ENCODE data around the gene GSX2.

The GSX2 gene

DNA sequence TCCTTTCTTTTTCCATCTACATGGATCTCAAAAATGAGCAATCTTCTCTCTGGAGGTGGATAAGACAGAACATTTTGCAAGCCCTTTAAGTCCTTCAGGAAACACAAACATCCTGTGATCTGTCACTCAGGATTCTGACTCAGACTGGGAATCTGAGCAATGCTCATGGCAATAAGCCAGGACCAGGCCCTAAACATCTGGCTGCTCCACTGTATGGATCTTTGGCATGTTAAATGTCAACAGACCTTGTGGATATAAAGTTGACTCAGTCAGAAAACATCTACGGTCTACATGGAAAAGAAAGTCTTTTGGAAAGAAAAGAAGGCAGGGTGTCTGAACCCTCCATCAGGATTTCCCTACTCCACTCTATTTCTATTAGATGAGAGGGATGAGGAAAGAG lies 17.8 kb upstream of the GSX2 start:
- peak; percentile 8 for DNase-seq

DNA sequence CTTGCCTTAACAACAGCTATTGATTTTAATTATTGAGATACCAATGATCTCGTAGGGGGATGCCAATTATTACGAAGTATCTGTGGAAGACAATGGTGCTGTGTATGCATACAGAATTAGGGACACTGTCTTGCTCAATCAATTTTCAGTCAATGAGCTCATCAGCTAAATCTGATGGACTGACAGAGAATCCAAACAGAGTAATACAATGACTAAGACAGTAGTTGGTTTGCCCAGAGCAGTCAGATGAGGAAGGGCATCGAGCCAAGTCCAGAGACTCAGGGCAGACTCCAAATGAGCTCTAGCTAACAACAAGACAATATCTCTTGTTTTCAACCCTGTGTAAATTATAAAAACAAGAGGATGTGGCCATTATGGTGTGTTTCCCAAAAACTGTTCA lies 14.7 kb upstream of the GSX2 start:
- no peak for DNase-seq

DNA sequence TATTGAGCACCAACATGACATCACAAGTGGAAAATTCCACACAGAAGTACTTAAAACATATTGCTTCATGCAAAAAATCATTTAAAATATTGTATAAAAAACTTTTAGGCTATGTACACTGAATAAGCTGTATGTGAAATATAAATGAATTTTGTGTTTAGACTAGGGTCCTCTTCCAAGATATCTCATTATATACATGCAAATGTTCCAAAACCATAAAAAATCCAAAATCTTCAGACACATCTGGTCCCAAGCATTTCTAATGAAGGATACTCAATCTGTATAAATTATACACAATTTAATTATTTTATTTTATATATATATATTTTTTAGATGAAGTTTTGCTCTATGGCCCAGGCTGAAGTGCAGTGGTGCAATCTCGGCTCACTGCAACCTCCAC lies 10.1 kb upstream of the GSX2 start:
- no peak for DNase-seq

DNA sequence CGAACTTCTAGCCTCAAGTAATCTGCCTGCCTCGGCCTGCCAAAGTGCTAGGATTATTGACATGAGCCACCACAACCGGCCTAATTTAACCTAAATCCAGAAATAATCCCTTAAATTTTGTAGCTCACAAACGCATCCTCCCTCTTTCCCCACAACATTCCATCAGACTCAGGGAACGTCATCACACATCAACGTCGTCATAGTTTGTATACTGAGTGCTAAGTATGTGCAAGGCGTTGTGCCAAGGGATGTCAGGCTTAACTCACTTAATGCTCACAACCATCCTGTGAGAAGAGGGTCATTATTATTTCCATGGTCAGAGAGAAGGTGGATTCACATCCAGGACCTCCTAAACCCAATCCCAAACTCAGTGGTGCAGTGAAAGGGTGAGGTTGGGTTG lies 9.6 kb upstream of the GSX2 start:
- no peak for DNase-seq

DNA sequence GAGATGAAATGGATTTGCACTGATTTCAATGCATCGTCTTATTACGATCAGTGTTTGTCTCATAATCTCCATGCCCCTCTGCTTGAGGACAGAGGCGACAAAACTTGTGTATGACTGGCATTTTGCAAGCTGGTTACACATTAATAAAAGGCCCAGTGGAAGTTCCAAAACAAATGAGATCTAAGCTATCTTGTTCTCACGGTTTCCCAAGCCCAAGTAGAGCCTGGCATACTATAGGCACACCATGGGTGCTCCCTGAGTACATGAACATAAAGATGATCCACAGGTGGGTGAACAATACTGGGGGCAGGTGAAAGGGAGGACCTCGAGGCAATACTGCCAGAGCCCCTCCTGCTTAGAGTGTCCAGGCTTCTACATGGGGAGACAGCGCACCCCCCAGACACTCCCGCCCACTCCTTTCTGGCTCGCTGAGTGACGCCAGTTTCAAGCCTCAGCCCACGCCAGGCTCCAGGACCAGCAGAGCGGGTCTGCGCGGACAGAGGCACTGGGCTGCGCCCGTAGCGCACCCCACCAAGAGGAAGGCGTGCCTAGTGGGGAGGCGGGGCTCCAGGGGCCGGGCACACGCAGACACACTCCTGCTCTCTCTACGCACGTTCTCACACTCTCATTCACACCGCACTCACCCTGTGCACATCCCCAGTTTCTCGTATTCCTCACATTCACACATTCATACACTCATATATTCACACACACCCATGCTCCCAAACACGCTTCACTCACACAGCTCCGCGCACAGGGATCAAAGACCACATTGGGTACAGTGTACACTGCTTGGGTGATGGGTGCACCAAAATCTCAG lies 8.9 kb upstream of the GSX2 start:
- DNase-seq: no peak

DNA sequence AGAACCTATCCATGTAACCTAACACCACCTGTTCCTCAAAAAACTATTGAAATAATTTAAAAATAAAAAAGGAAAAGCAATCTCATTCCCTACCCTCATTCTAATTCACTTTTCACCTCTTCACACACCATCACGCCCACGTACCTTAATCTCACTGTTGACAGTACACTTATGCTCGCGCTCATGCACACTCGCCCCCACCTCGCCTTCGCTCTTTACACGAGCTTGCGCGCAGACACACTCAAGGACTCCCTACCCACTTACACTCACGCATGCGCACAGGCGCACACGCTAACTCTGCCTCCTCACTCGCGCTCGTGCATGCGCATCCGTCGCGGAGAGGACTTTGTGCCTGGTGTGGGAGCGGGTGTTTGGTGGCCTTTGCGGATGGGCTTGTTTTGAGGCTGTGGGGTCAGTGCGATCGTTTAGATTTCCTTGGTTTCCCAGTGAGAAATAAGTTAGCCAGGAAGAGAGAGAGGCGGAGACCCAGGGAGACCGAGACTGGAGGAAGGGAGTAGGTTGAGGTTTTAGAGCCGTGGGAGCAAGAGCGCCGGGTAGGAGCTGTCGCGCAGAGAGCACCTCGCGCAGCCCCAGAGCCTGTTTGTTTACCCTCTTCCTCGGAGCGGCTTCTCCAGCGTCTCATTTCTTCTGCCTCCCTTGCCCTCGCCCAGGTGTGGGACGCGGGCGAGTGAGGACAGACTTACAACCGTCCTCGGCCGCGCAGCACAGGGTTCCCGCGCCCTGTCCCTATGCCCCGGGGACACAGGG lies 8.1 kb upstream of the GSX2 start:
- DNase-seq: no peak

DNA sequence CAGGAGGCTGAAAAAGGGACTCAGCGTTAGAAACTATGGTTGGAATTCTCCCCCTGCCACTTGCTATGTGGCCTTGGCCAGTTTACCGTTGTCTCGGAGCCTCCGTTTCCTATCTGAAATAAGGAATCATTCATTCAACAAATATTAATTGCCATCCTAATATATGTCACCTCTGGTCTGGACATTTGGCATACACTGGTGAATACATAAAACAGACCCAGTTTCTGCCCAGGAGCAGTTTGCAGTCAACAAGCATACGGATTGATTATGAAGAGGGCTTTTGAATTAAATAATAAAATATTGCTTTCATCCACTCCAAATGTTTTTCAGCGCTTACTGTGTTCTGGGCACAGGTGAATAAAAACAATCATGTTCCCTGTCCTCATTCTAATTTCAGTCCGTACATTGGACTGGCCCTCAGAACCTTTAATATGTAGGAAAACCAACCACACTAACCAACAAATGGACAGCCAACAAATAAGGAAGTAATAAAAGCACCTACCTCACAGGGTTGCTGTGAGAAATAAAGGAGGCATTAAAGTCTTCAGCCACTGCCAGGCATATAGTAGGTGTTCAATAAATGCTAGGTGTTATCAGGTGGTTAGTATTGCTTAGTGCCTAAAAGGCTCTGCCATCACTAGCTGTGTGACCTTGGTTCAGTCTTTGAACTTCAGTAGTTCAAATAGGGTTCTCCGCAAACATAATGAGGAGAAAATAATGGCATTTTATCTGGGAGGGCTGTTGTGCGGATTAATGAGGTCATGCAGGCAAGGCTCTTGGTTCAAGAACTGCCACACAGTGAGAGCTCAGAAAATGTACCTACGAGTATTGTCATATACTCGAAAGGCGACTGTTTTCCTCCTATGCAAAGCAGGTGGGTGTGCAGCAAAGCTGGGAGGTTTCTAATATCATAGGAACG lies 7.3 kb upstream of the GSX2 start:
- DNase-seq: no peak

DNA sequence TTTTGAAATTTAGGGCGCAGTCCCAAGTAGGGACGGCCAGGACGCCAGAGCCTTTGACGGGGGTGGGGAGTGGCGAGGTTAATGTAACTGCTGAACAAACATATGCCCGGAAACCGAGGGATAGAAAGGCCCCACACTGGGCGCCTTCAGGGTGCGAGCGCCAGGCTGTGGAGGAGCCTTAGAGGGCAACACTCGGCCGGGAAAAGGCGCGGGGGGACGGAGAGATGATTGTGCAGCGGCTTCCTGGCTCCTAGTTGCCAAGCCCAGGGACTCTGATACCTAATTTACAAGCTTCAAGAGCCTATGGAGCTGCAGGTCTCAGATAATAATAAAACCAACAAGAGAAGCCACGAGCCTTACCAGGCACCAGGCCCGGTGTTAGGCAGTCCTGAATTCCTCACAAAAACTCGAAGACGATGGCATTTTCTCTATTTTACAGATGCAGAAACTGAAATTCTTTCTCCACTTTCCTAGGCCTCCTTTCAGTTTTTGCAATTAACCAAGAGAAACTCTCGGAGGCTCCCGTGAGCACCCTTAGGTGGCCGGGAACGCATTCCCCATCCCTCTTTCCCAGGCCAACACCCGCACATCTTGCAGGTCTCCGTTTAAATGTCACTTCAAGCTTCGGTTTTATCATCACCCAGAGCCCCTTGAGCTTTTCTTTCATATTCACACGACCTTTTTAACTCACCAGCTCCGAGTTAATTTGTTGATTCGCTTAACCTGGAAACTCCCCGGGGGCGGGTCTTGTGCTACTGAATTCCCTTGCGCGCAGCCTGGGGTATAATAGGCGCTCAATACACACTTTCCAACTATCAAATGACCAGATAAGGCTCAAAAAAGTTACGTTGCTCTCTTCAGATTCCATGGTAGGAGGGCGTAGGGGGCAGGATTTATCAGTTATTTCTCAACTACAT lies 6.4 kb upstream of the GSX2 start:
- no peak for DNase-seq

DNA sequence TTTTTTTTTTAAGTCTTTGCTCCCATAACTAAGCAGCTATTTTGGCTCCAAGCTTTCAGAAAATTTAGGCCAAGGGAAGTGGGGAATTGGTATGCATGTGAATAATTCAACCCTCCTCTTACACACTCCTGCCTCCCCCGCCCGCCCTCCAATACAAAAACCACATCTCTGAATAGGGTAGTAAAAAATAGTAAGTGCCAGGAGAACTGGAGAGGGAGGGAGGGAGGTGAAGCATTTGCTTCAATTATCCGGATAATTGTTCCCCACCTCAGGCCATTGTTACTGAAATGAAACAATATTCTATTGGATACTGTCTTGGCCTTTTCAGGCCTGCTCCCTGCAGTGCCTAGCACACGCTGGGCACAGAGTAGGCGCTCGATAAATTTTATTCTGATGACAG lies 5.5 kb upstream of the GSX2 start:
- no peak for DNase-seq

DNA sequence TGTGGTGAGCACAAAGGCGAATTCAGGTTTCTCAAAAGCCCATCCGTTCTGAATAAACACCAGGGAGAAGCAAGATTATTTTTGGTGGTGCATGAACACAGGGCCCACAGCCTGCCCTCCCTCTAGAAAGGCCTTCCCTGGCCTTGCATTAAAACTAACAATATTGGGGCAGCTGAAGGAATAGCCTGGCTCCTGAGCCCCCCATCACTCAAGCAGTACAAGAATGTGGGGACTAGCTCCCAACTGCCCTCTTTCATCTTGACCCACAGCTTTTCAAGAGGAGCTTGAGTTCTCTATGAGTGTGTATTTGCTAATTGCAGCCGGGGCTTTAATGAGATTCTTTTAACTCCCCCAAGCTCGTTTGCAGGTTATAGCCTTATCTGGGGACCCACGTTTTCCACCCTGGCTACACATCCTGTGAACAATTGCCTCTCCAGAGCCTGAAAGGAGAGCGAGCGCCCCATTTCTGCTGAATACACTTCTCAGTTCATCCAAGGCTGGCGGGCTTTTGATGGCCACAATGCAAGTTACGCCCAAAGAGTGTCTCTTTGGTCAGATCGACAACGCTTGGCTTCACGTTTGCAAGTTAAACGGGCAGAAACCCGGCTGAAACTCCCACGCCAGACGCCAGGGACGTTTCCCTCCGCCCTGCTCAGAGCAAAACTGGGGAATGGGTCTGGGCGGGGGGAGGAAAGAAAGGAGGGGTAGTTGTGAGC lies 4.7 kb upstream of the GSX2 start:
- DNase-seq: no peak

DNA sequence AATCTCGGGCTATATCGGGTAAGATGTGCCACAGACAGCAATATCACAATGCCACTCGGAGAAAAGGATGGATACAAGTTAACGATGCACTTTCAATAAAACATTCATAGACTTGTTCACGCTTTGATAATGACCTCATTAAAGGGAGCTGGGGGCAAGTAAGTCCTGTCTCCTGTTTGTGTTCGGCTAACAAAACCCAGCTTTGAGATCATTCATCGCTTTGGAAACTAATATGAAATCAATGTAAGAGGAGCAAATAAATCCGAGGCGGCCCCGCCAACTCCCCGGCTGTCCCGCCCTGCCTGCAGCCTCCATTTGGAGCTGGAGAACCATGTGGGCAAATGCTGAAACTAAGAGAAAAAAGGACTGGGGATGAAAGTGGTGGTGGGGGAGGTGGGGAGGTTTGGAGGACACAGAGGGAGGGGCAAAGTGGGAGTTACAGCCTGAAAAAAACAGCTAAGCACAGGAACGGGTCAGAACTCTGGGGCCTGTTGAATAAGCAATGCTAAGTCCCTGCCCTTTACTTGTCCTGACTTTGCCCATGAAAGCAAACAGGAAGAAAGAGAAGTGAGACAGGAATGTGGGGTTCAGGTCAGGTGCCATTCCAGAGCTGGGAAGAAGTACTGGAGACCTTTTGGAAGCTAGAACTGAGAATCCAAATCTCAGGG lies 3.5 kb upstream of the GSX2 start:
- no peak for DNase-seq

DNA sequence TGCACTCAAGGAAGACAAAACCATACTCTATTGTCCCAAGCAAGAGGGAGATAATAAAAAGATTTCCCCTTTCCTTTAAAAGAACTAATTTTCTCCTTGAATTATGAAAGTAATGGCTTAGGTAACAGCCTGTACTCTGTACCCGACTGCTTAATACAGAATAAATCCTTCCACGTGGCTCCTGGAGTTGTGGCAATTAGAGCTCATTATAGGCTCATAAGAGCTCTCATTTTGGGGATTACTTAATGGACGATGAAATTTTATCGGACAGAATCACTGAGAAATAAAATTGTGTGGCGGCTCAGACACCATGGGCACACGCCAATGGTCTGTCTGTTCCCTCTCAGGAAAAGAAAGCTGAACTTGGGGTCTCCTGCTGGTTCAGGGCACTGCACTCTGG lies 2.8 kb upstream of the GSX2 start:
- no peak for DNase-seq

DNA sequence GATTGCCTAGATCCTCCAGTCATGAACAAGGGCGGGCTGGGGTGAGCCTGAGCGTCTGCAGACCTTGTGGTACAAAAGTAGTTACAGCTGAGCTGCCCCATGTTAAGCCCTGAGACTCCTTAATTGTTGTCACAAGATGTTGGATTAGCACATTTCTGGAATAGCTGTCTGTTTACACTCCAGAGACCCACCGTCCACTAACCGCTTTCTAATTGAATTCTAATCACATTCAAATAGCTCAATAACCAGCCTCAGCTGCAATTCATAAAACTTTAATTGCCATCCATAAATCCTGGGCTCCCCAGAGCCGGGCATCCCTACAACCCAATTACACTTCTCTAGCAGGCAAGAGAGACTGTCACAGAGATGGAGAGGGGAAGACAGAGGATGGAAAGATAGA lies 1.6 kb upstream of the GSX2 start:
- no peak for DNase-seq

DNA sequence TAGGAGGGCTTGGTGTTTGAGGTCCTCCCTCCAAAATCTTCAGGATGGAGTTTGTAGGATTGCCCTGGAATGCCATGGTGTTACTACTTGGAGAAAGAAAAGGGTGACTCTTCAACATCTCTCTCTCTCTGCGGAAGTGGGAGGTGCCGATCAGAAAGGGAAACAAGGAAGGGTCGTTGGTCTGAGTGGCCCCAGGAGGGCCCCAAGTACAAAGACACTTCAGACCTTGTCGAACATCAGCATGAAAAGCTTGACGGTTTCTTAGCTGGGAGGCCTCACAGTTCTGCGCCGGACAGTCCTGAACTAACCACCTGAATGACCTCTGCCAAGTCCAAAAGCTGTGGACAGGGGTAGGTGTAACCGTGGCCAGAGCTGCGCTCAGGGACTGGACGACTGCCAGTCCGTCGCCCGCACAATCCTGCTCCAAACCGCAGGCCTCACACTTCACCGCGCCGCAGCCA lies 646 bp upstream of the GSX2 start:
- DNase-seq: no peak

DNA sequence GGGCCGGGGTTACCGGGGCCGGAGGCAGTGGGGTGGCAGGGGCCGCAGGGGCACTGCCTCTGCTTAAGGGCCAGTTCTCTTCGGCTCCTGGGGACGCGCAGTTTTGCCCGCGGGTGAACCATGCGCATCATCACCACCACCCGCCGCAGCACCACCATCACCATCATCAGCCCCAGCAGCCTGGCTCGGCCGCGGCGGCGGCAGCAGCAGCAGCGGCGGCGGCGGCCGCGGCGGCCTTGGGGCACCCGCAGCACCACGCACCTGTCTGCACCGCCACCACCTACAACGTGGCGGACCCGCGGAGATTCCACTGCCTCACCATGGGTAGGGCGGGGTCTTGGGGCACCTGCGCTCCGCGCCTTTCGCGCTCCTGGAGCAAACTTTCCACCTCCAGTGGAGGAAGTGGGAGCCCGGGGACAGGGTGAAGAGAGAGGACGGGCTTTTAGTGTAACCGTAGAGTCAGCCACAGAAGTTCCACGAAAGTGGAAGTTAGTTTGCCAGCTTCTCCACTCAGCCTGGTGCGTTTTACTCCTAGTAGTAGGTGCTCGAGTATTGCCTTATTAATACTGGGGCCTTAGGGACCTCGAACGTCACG lies 729 bp downstream of the GSX2 start:
- DNase-seq: no peak

DNA sequence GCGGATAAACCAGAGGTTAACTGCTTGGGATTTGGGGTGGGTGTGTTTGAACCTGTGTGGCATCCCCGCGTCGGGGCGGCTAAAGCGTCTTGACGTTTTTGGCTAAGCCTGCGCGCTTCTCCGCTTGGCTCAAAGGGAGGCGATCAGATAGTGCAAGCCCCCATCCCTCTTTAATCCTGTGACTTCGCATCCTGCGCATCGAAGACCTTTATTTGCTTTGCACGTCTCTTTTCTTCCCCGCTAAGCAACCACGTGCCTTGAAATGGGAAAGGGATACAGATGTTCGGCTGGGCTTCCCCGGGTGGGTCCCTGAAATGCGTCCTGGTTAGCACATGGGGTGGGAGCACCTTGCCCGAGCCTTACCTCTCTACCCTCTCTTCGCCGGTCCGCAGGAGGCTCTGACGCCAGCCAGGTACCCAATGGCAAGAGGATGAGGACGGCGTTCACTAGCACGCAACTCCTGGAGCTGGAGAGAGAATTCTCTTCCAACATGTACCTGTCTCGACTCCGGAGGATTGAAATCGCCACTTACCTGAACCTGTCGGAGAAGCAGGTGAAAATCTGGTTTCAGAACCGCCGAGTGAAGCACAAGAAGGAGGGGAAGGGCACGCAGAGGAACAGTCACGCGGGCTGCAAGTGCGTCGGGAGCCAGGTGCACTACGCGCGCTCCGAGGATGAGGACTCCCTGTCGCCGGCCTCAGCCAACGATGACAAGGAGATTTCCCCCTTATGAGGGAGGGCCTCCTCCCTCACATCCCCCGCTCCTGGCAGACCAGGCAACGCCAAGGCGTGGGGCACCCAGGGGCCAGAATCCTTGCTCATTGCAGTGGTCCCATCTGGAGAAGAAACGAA lies 1.5 kb downstream of the GSX2 start:
- no peak for DNase-seq

DNA sequence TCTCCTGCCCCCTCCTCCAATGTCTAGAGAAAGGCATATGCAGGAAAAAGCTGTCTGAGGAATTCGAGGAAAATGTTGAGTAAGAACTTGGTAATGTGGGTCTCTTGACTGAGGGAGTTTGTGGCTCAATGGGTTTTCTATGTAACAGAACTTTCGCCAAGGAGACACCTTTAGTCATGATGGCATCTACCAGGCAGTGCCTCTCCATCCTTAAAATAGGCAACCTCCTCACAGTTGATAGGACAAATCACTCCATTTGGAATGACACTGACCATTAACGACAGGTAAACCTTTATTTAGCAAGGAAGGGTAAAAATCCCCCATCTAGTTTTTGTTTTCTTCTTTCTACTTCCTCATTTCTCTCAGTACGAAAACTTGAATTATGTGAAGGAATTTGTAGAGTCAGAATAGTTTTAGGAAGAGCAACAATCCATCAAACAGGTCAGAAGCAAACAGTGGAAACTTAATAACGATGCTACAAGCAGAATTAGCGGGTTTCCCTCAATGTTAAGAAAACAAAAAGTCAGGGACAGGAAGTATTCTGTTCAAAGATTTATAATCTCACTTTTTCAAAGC lies 2.7 kb downstream of the GSX2 start:
- no peak for DNase-seq

DNA sequence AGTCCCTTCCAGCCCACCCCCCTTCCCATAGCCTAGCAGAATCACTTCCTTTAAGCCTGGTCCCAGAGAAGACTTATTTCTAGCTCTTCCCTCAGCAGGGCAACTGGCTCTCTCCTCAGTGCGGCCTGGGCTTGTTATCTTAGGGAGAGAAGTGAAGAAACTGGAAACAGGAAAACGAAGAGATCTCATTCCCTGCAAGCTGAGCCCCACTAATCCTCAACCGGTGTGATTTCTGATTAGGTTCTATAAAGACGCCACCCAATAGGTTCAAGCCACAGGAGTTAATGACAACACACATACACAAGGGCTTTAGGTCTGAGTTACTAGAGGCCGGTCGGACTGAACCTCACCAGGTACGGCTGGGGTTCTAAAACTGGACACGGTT lies 3.2 kb downstream of the GSX2 start:
- no peak for DNase-seq

DNA sequence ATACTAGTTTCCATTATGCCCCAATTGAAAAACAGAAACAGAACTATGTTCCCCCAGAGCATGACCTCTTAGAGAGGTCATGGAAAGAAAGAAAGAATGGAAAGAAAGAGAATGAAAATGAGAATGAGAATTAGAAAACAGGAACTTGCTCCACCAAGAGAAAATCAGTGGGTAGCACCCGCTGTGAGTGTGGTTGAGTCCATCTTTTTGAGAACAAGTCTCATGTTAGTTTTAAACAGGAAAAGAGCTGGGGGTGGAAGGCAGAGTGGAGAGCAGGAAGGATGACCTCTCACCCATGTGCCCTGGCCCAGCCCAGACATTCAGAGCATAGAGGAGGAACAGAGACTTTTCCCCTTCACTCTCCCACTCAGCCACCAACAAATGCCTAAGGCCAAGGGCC lies 4.9 kb downstream of the GSX2 start:
- no peak for DNase-seq

Measured in DMS 273 treated with DMSO at 0.1 percent for 48 hours (cell line).